Measurements from ENCODE around the gene RFTN1. TPM values are rescaled to one million over a fixed set of nuclear protein-coding genes. Genes with fewer than 3 reads are reported as not detected.
A peak's percentile ranks its signal among the peaks of the same experiment; 100 is the strongest.
"Not testable (repeated sequence)": the region's sequence is repeated elsewhere in the genome, so short reads cannot be mapped to it uniquely, and the experiment has no call there.

The RFTN1 gene
- total RNA-seq, 4 donors from 2014 or later, result 11.2 to 39.5 (median 25.6) TPM

- intact Hi-C loops (cut with DNase I; ENCODE audit: low total_unique reads), result no loop called here
- TF ChIP-seq POLR2A (IDR thresholded peaks at IDR 0.05) (no peak), CTCF (IDR thresholded peaks at IDR 0.05) (no peak)
- DNase-seq (ENCODE audit: low spot score in 2 of 2), result no peak
- WGBS, 2 donors, result 88 to 89% methylated on average over 5 of the region's 5 CpGs
- H3K4me3 ChIP-seq (ENCODE audit: low read depth, poor library complexity, severe bottlenecking), result no peak overlapping the region
These were observed 199.4 kb downstream of the RFTN1 start for GRCh38 chr3:16313886-16314645.

GRCh38 chr3:16311960-16312451, 201.5 kb downstream of the RFTN1 start:
- no peak overlapping the region for H3K4me3 ChIP-seq (ENCODE audit: low read depth, poor library complexity, severe bottlenecking)
- no peak for TF ChIP-seq CTCF (IDR thresholded peaks at IDR 0.05)
- TF ChIP-seq POLR2A (IDR thresholded peaks at IDR 0.05), result no peak
- 26 to 43% methylated on average over 6 of the region's 6 CpGs for WGBS, 2 donors
- intact Hi-C loops (cut with DNase I; ENCODE audit: low total_unique reads), result no loop called here
- peak in 1 of 2 donors; percentile 54 for DNase-seq (ENCODE audit: low spot score in 2 of 2)

GRCh38 chr3:16310486-16310885, 203.0 kb downstream of the RFTN1 start:
- H3K4me3 ChIP-seq (ENCODE audit: low read depth, poor library complexity, severe bottlenecking); intact Hi-C loops (cut with DNase I; ENCODE audit: low total_unique reads); DNase-seq (ENCODE audit: low spot score in 2 of 2): not testable (repeated sequence)
- 84 to 91% methylated on average over 7 of the region's 7 CpGs for WGBS, 2 donors

- no peak for DNase-seq (ENCODE audit: low spot score in 2 of 2)
- intact Hi-C loops (cut with DNase I; ENCODE audit: low total_unique reads), result no loop called here
- 29 to 81% methylated on average over 2 of the region's 2 CpGs for WGBS, 2 donors
- TF ChIP-seq CTCF (IDR thresholded peaks at IDR 0.05), result no peak
- no peak for TF ChIP-seq POLR2A (IDR thresholded peaks at IDR 0.05)
- H3K4me3 ChIP-seq (ENCODE audit: low read depth, poor library complexity, severe bottlenecking), result no peak overlapping the region
These were observed 203.9 kb downstream of the RFTN1 start for GRCh38 chr3:16309558-16309957.

- intact Hi-C loops (cut with DNase I; ENCODE audit: low total_unique reads), result no loop called here
- 89 to 97% methylated on average over 1 of the region's 1 CpG for WGBS, 2 donors
- TF ChIP-seq CTCF (IDR thresholded peaks at IDR 0.05), result no peak
- no peak for TF ChIP-seq POLR2A (IDR thresholded peaks at IDR 0.05)
- no peak overlapping the region for H3K4me3 ChIP-seq (ENCODE audit: low read depth, poor library complexity, severe bottlenecking)
- DNase-seq (ENCODE audit: low spot score in 2 of 2), result no peak
These were observed 204.8 kb downstream of the RFTN1 start for GRCh38 chr3:16308727-16309126.

GRCh38 chr3:16307832-16308531, 205.5 kb downstream of the RFTN1 start:
- 88 to 92% methylated on average over 5 of the region's 5 CpGs for WGBS, 2 donors
- H3K4me3 ChIP-seq (ENCODE audit: low read depth, poor library complexity, severe bottlenecking), result no peak overlapping the region

More at GRCh38 chr3:16307832-16308531, 205.5 kb downstream of the RFTN1 start:
- intact Hi-C loops (cut with DNase I; ENCODE audit: low total_unique reads), result no loop called here
- TF ChIP-seq CTCF (IDR thresholded peaks at IDR 0.05), result no peak
- TF ChIP-seq POLR2A (IDR thresholded peaks at IDR 0.05), result no peak
- DNase-seq (ENCODE audit: low spot score in 2 of 2), result no peak

All from lower leg skin (tissue), 4 donors.